Right atrium auricular region (tissue), 2 donors: Measurements from ENCODE around the gene KRT36. TPM values are rescaled to one million over a fixed set of nuclear protein-coding genes. Genes with fewer than 3 reads are reported as not detected.

Experiments used
- DNase-seq: peaks from one replicate; pipeline ENCODE4 v3.0.0-alpha.2; 2019; ENCODE audit warnings: low spot score
- H3K27ac ChIP-seq, 2 donors: fragments of 200-600 bp; sonication (generic); 1 replicate in 1 of 2; 2 replicates in 1 of 2; pipeline ENCODE4 v1.5.1; 2016 to 2019
- H3K27me3 ChIP-seq, 2 donors: fragments of 200-600 bp; sonication (generic); one replicate each; pipeline versions ENCODE4 v1.5.1 to v1.6.0; 2017 to 2019
- H3K36me3 ChIP-seq: fragments of 200-600 bp; sonication (generic); one replicate; pipeline ENCODE4 v1.5.1; 2016
- H3K4me1 ChIP-seq, 2 donors: fragments of 200-600 bp; sonication (generic); one replicate each; pipeline versions ENCODE4 v1.5.1 to v1.6.0; 2017 to 2019
- H3K4me3 ChIP-seq, 2 donors: fragments of 200-600 bp; sonication (generic); 1 replicate in 1 of 2; 2 replicates in 1 of 2; pipeline ENCODE4 v1.5.1; 2017 to 2019; ENCODE audit warnings: mild to moderate bottlenecking in 1 of 2, moderate library complexity in 1 of 2
- H3K9me3 ChIP-seq, 2 donors: fragments of 200-600 bp; sonication (generic); one replicate each; pipeline ENCODE4 v1.5.1; 2019
- total RNA-seq, 2 donors: library from RNA; depleted of rRNA; stranded (reverse); fragments of >200 nt; gene quantifications; one replicate each; pipeline ENCODE4 v1.1.0, GENCODE V29; 2016
- TF ChIP-seq, protein P1 (sequence below), 2 donors: fragments of 200-600 bp; sonication (generic); IDR thresholded peaks; one replicate each; pipeline ENCODE4 v1.5.1; 2019; ENCODE audit warnings: antibody characterized with exemption in 2 of 2

KRT36 gene
- total RNA-seq, 2 donors from 2014 or later, result not detected

- Histone ChIP-seq H3K27me3 (no peaks in the 10 kb centered on the region), H3K27ac (no peak overlapping the region), H3K36me3 (no peaks in the 10 kb centered on the region), H3K4me1 (no peaks in the 10 kb centered on the region), H3K4me3 (no peak overlapping the region), H3K9me3 (no peaks in the 10 kb centered on the region)
- DNase-seq, result no peak
- TF ChIP-seq, protein P1, sequence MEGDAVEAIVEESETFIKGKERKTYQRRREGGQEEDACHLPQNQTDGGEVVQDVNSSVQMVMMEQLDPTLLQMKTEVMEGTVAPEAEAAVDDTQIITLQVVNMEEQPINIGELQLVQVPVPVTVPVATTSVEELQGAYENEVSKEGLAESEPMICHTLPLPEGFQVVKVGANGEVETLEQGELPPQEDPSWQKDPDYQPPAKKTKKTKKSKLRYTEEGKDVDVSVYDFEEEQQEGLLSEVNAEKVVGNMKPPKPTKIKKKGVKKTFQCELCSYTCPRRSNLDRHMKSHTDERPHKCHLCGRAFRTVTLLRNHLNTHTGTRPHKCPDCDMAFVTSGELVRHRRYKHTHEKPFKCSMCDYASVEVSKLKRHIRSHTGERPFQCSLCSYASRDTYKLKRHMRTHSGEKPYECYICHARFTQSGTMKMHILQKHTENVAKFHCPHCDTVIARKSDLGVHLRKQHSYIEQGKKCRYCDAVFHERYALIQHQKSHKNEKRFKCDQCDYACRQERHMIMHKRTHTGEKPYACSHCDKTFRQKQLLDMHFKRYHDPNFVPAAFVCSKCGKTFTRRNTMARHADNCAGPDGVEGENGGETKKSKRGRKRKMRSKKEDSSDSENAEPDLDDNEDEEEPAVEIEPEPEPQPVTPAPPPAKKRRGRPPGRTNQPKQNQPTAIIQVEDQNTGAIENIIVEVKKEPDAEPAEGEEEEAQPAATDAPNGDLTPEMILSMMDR (IDR thresholded peaks at IDR 0.05), result no peak
These were observed 11.5 kb downstream of the KRT36 start for GRCh38 chr17:41478237-41478636.

GRCh38 chr17:41476866-41477815 is 12.6 kb downstream of the KRT36 start:
- TF ChIP-seq, protein P1 (IDR thresholded peaks at IDR 0.05), result no peak
- Histone ChIP-seq H3K27ac (no peak overlapping the region), H3K4me3 (no peak overlapping the region), H3K4me1 (no peaks in the 10 kb centered on the region), H3K9me3 (peaks cover 0 to 3% of the 10 kb centered on the region in 2 donors), H3K27me3 (no peaks in the 10 kb centered on the region), H3K36me3 (no peaks in the 10 kb centered on the region)
- no peak for DNase-seq

- no peak for DNase-seq
- no peaks in the 10 kb centered on the region for H3K4me1 ChIP-seq
- no peak overlapping the region for H3K4me3 ChIP-seq
- no peaks in the 10 kb centered on the region for H3K36me3 ChIP-seq
- H3K9me3 ChIP-seq, result peaks cover 0 to 14% of the 10 kb centered on the region in 2 donors
- no peaks in the 10 kb centered on the region for H3K27me3 ChIP-seq
- TF ChIP-seq, protein P1 (IDR thresholded peaks at IDR 0.05), result no peak
- no peak overlapping the region for H3K27ac ChIP-seq
These were observed 14.3 kb downstream of the KRT36 start for GRCh38 chr17:41475421-41475820.

- Histone ChIP-seq H3K4me1 (no peaks in the 10 kb centered on the region), H3K27ac (no peak overlapping the region), H3K27me3 (no peaks in the 10 kb centered on the region), H3K9me3 (peaks cover 0 to 14% of the 10 kb centered on the region in 2 donors), H3K36me3 (no peaks in the 10 kb centered on the region), H3K4me3 (no peak overlapping the region)
- TF ChIP-seq, protein P1 (IDR thresholded peaks at IDR 0.05), result no peak
- no peak for DNase-seq
These were observed 14.8 kb downstream of the KRT36 start for GRCh38 chr17:41474863-41475262.

- Histone ChIP-seq H3K4me1 (peaks cover 0 to 7% of the 10 kb centered on the region in 2 donors), H3K9me3 (peaks cover 0 to 33% of the 10 kb centered on the region in 2 donors), H3K36me3 (no peaks in the 10 kb centered on the region), H3K27me3 (no peaks in the 10 kb centered on the region), H3K27ac (no peak overlapping the region), H3K4me3 (no peak overlapping the region)
- TF ChIP-seq, protein P1 (IDR thresholded peaks at IDR 0.05), result no peak
- no peak for DNase-seq
These were observed 21.4 kb downstream of the KRT36 start for GRCh38 chr17:41468346-41468745.
